GM12874 (cell line): ENCODE measurements around the gene IER3IP1.

Source experiments
- TF ChIP-seq, protein P1 (sequence below): IDR thresholded peaks from 2 replicates; pipeline ENCODE4 v1.5.1; 2011; ENCODE audit warnings: low read depth, mild to moderate bottlenecking, control low read depth, low read length, moderate library complexity; ENCODE audit not compliant: insufficient read depth

IER3IP1 gene

GRCh38 chr18:47175898-47176575 is at the start of gene IER3IP1:
Gene IER3IP1, minus strand, starts transcription at chr18:47176364. Its CDS starts 87 bp downstream, at chr18:47176277.
- TF ChIP-seq, protein P1, sequence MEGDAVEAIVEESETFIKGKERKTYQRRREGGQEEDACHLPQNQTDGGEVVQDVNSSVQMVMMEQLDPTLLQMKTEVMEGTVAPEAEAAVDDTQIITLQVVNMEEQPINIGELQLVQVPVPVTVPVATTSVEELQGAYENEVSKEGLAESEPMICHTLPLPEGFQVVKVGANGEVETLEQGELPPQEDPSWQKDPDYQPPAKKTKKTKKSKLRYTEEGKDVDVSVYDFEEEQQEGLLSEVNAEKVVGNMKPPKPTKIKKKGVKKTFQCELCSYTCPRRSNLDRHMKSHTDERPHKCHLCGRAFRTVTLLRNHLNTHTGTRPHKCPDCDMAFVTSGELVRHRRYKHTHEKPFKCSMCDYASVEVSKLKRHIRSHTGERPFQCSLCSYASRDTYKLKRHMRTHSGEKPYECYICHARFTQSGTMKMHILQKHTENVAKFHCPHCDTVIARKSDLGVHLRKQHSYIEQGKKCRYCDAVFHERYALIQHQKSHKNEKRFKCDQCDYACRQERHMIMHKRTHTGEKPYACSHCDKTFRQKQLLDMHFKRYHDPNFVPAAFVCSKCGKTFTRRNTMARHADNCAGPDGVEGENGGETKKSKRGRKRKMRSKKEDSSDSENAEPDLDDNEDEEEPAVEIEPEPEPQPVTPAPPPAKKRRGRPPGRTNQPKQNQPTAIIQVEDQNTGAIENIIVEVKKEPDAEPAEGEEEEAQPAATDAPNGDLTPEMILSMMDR, result no peak

DNA sequence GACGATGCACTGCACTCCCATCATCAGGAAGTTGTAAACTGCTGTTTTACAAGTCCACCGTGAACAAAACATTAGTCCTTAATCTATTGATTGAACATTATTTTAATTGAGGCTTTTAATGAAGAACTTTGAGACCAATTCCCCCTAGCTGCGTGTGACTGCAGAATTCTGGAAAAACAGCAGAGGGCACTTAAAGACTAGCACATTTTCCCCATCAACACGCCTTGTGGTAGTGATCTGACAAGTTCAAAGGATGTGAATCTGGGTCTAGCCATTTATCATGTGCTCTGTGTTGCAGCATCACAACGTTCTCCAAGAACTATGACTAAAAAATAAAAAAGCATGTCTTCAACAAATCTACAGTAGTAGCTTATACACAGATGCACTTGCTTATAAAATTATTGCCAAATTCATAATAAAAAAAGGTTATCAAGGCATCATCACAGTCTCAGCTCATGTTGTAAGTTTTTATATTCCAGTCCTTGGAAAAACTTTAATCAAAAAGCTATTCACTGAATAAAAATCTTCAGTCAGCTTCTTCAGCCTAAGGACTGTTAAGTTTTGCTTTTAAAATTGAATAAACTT is 39.5 kb upstream of the IER3IP1 start:
- TF ChIP-seq, protein P1, result peak; percentile 30; the same call in 1 of the 2 replicates

- TF ChIP-seq, protein P1, result no peak
These were observed 33.0 kb upstream of the IER3IP1 start for GRCh38 chr18:47209171-47209570.

- TF ChIP-seq, protein P1, result no peak
These were observed 30.9 kb upstream of the IER3IP1 start for GRCh38 chr18:47206945-47207637.

- TF ChIP-seq, protein P1, result peak; percentile 80
These were observed 28.9 kb upstream of the IER3IP1 start for GRCh38 chr18:47204908-47205522.

GRCh38 chr18:47203626-47204464 is 27.7 kb upstream of the IER3IP1 start:
- TF ChIP-seq, protein P1, result no peak
